ES-I3 (cell line): ENCODE data around the gene KHK.
"Not testable (repeated sequence)": the region's sequence is repeated elsewhere in the genome, so short reads cannot be mapped to it uniquely, and the experiment has no call there.

ENCODE experiments used
- H3K36me3 ChIP-seq: 2 replicates; pipeline ENCODE4 v1.6.1; 2013; ENCODE audit warnings: mild to moderate bottlenecking, low read length, control low read depth, moderate library complexity; ENCODE audit not compliant: insufficient read depth
- H3K4me1 ChIP-seq: 2 replicates; pipeline ENCODE4 v1.6.1; 2013; ENCODE audit warnings: mild to moderate bottlenecking, control low read depth, low read length; ENCODE audit not compliant: insufficient read depth
- H3K9ac ChIP-seq: 2 replicates; pipeline ENCODE4 v1.6.1; 2013; ENCODE audit warnings: low read depth, mild to moderate bottlenecking, low read length, moderate library complexity
- H3K9me3 ChIP-seq: 2 replicates; pipeline ENCODE4 v1.6.1; 2013; ENCODE audit warnings: mild to moderate bottlenecking, low read length, moderate library complexity; ENCODE audit not compliant: control insufficient read depth, insufficient read depth

KHK gene

GRCh38 chr2:27111392-27112078, 25.0 kb downstream of the KHK start:
- not testable (repeated sequence) for H3K4me1 ChIP-seq, H3K9ac ChIP-seq, H3K9me3 ChIP-seq, H3K36me3 ChIP-seq

- no peaks in the 10 kb centered on the region for H3K36me3 ChIP-seq
Measured at GRCh38 chr2:27115519-27115918, 28.9 kb downstream of the KHK start.

DNA sequence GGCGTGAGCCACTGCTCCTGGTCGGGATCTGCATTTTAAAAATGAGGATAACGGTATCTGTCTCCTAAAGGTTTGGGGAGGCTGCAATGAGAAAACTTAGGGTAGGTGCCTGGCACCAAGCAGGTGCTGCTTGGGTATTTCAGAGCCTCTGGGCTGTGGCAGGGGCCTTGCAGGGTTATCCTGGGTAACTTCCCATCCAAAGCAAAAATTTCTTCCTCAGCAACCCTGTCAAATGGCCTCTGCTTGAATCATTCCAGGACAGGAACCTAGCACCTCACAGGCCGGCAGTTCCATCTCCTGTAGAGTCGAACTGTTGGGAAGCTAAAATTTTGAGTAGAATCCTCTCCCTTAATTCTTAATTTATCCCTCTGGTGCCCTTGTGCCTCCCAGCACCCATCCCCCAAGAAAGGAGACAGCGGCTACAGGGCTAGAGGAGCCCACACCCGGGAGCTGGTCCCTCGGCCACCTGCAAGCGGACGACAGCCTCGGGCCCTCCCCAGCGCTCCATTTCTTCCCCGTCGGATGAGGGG, 31.5 kb downstream of the KHK start:
- Histone ChIP-seq H3K9me3 (no peaks in the 10 kb centered on the region), H3K4me1 (0 out of 2 replicates have a peak, but pooled peaks cover 3% of the 10 kb centered on the region), H3K36me3 (no peaks in the 10 kb centered on the region), H3K9ac (peak overlapping the region; percentile 55; the same call in 1 of the 2 replicates)

More at GRCh38 chr2:27115519-27115918, 28.9 kb downstream of the KHK start:
- no peaks in the 10 kb centered on the region for H3K4me1 ChIP-seq
- H3K9me3 ChIP-seq, result no peaks in the 10 kb centered on the region
- H3K9ac ChIP-seq, result no peak overlapping the region

GRCh38 chr2:27118525-27119329, 32.2 kb downstream of the KHK start, which contains the start of gene CGREF1:
CGREF1 (minus strand) TSS chr2:27119128; CDS start chr2:27104366, 14,762 bp downstream.
- H3K9ac ChIP-seq, result peak within 1 kb of the TSS; percentile 55; the same call in 1 of the 2 replicates

GRCh38 chr2:27119330-27119670, 32.7 kb downstream of the KHK start:
- H3K9ac ChIP-seq, result peak overlapping the region; percentile 55; the same call in 1 of the 2 replicates
- H3K9me3 ChIP-seq, H3K36me3 ChIP-seq, H3K4me1 ChIP-seq: not testable (repeated sequence)

More at GRCh38 chr2:27118525-27119329, 32.2 kb downstream of the KHK start, which contains the start of gene CGREF1:
- Histone ChIP-seq H3K4me1 (0 out of 2 replicates have a peak, but pooled peaks cover 5% of the 10 kb centered on the region), H3K36me3 (no peaks in the 10 kb centered on the region), H3K9me3 (no peaks in the 10 kb centered on the region)

DNA sequence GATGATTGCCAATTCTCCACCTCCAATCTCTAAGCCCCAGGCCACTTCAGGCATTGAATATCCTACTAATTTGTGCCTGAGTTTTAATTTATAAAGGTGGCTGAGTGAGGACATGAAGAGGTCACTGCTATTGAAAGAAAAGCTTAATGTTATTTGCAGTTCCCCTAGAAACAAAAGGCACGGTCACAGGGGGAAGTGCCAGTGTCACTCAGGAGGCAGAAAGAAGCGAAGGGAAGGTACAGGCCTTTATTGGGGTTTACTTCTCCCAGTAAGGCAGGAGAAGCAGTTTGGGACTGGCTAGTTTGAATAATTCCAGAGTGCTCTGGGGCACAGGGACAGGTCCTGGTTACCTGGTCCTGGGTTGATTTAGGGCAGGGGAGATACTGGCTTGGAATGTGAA, 35.3 kb downstream of the KHK start:
- Histone ChIP-seq H3K9me3 (no peaks in the 10 kb centered on the region), H3K9ac (no peak overlapping the region), H3K4me1 (peaks cover 10% of the 10 kb centered on the region; the same call in 1 of the 2 replicates), H3K36me3 (no peaks in the 10 kb centered on the region)

DNA sequence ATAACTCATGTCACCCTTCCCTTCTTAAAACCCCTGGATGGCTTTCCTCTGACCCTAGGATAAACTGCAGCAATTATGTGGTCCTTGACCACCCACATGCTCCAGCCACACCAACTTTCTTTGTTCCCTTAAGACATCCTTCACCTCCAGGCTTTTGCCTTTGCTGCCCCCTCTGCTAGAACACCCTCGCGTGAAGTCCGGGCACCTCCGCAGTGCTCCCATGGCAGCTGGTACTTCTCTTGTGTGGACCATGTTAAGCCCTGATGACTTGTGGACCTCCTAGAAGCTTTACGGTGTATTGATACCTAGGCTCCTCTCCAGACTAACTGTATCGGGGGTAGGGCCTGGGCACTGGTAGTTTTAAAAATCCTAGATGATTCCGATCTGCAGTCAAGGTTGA, 36.2 kb downstream of the KHK start:
- Histone ChIP-seq H3K4me1 (peaks cover 10% of the 10 kb centered on the region; the same call in 1 of the 2 replicates), H3K9ac (peak overlapping the region; percentile 46; the same call in 1 of the 2 replicates), H3K36me3 (no peaks in the 10 kb centered on the region), H3K9me3 (no peaks in the 10 kb centered on the region)

GRCh38 chr2:27123302-27124150, 37.0 kb downstream of the KHK start, which contains the start of gene ABHD1:
ABHD1 (plus strand) TSS chr2:27123815; CDS start chr2:27123949, 134 bp downstream.
- Histone ChIP-seq H3K9me3 (no peaks in the 10 kb centered on the region), H3K4me1 (peaks cover 10% of the 10 kb centered on the region; the same call in 1 of the 2 replicates), H3K36me3 (no peaks in the 10 kb centered on the region), H3K9ac (peak within 1 kb of the TSS; percentile 46)

GRCh38 chr2:27125104-27125503, 38.5 kb downstream of the KHK start:
- Histone ChIP-seq H3K9ac (no peak overlapping the region), H3K4me1 (peaks cover 10% of the 10 kb centered on the region; the same call in 1 of the 2 replicates), H3K36me3 (no peaks in the 10 kb centered on the region), H3K9me3 (no peaks in the 10 kb centered on the region)

GRCh38 chr2:27126252-27126710, 39.7 kb downstream of the KHK start:
- Histone ChIP-seq H3K36me3 (no peaks in the 10 kb centered on the region), H3K9ac (no peak overlapping the region), H3K9me3 (no peaks in the 10 kb centered on the region), H3K4me1 (peaks cover 10% of the 10 kb centered on the region; the same call in 1 of the 2 replicates)

- H3K36me3 ChIP-seq, result peaks cover 8% of the 10 kb centered on the region
- H3K9me3 ChIP-seq, result no peaks in the 10 kb centered on the region
- no peak overlapping the region for H3K9ac ChIP-seq
- H3K4me1 ChIP-seq, result peaks cover 7% of the 10 kb centered on the region; the same call in 1 of the 2 replicates
Measured at GRCh38 chr2:27127883-27128667, 41.5 kb downstream of the KHK start.

GRCh38 chr2:27128668-27129571, 42.3 kb downstream of the KHK start:
- peaks cover 10% of the 10 kb centered on the region; the same call in 1 of the 2 replicates for H3K4me1 ChIP-seq
- H3K9me3 ChIP-seq, result no peaks in the 10 kb centered on the region
- peaks cover 8% of the 10 kb centered on the region for H3K36me3 ChIP-seq
- no peak overlapping the region for H3K9ac ChIP-seq
